GM19193 (cell line): ENCODE results near the gene PPAN.
A peak's percentile ranks its signal among the peaks of the same experiment; 100 is the strongest.

ENCODE experiments used
- POLR2A ChIP-seq: IDR thresholded peaks from 4 replicates; pipeline ENCODE4 v1.6.1; 2011; ENCODE audit not compliant: insufficient read depth, insufficient read length; ENCODE audit errors: extremely low read depth

Gene PPAN

GRCh38 chr19:10106100-10106936 lies at the start of gene PPAN:
Gene PPAN (plus strand): TSS chr19:10106362. CDS start chr19:10106395, 33 bp downstream.
- TF ChIP-seq POLR2A: peak; percentile 85

- TF ChIP-seq POLR2A: no peak
Measured at GRCh38 chr19:10061717-10062310, 44.3 kb upstream of the PPAN start.

GRCh38 chr19:10068205-10068604 lies 38.0 kb upstream of the PPAN start:
- TF ChIP-seq POLR2A: no peak

- no peak for TF ChIP-seq POLR2A
Measured at GRCh38 chr19:10069046-10069445, 37.1 kb upstream of the PPAN start.

- no peak for TF ChIP-seq POLR2A
Measured at GRCh38 chr19:10070730-10071446, 35.3 kb upstream of the PPAN start.

GRCh38 chr19:10074153-10074552 lies 32.0 kb upstream of the PPAN start:
- no peak for TF ChIP-seq POLR2A

GRCh38 chr19:10076535-10076934 lies 29.6 kb upstream of the PPAN start:
- TF ChIP-seq POLR2A: no peak

GRCh38 chr19:10078329-10078728 lies 27.8 kb upstream of the PPAN start:
- TF ChIP-seq POLR2A: no peak

- no peak for TF ChIP-seq POLR2A
Measured at GRCh38 chr19:10079031-10079453, 27.1 kb upstream of the PPAN start.

- no peak for TF ChIP-seq POLR2A
Measured at GRCh38 chr19:10083911-10084310, 22.3 kb upstream of the PPAN start.

- TF ChIP-seq POLR2A: no peak
Measured at GRCh38 chr19:10084803-10085202, 21.4 kb upstream of the PPAN start.

GRCh38 chr19:10085641-10086590 lies 20.2 kb upstream of the PPAN start, which contains the start of gene SHFL:
Gene SHFL (plus strand): TSS chr19:10086317. CDS start chr19:10086428, 111 bp downstream.
- peak; percentile 70 for TF ChIP-seq POLR2A

- TF ChIP-seq POLR2A: peak; percentile 21
Measured at GRCh38 chr19:10086591-10087192, 19.5 kb upstream of the PPAN start.
